ENCODE results near the gene UGT1A10. TPM values are rescaled to one million over a fixed set of nuclear protein-coding genes. Genes with fewer than 3 reads are reported as not detected.

Gene UGT1A10
- total RNA-seq, 1 donor, result not detected

- H4K20me1 ChIP-seq (ENCODE audit: insufficient read depth, low read length), result no peaks in the 10 kb centered on the region
- DNase-seq (ENCODE audit: insufficient read length, low spot score, missing footprints), result no peak
- H3K79me2 ChIP-seq (ENCODE audit: insufficient read depth, low read length), result no peaks in the 10 kb centered on the region
- H3K4me3 ChIP-seq (ENCODE audit: insufficient read depth, low read length), result no peak overlapping the region
- H3K27me3 ChIP-seq (ENCODE audit: insufficient read depth, low read length), result peaks cover 2% of the 10 kb centered on the region
- TF ChIP-seq CTCF (IDR thresholded peaks at IDR 0.05; ENCODE audit: extremely low read depth, low read depth, low read length), result no peak
- peak overlapping the region; percentile 44 for H3K27ac ChIP-seq (ENCODE audit: low read depth, low read length)
- H3K4me2 ChIP-seq (ENCODE audit: insufficient read depth, low read length), result no peak overlapping the region
- H2AFZ ChIP-seq (ENCODE audit: low read length), result no peak overlapping the region
- no peaks in the 10 kb centered on the region for H3K36me3 ChIP-seq (ENCODE audit: insufficient read depth, low read length)
- H3K4me1 ChIP-seq (ENCODE audit: insufficient read depth, low read length), result peaks cover 28% of the 10 kb centered on the region
- H3K9me3 ChIP-seq (ENCODE audit: low read depth, low read length), result no peaks in the 10 kb centered on the region
These were observed 70.5 kb downstream of the UGT1A10 start for GRCh38 chr2:233706720-233707119.

GRCh38 chr2:233707940-233708644 lies 71.8 kb downstream of the UGT1A10 start:
- H3K27ac ChIP-seq (ENCODE audit: low read depth, low read length), result no peak overlapping the region
- peak overlapping the region; percentile 26 for H3K4me2 ChIP-seq (ENCODE audit: insufficient read depth, low read length)
- no peak for TF ChIP-seq CTCF (IDR thresholded peaks at IDR 0.05; ENCODE audit: extremely low read depth, low read depth, low read length)
- H3K36me3 ChIP-seq (ENCODE audit: insufficient read depth, low read length), result no peaks in the 10 kb centered on the region
- H4K20me1 ChIP-seq (ENCODE audit: insufficient read depth, low read length), result no peaks in the 10 kb centered on the region
- peaks cover 9% of the 10 kb centered on the region for H3K27me3 ChIP-seq (ENCODE audit: insufficient read depth, low read length)
- H3K9me3 ChIP-seq (ENCODE audit: low read depth, low read length), result no peaks in the 10 kb centered on the region
- no peak overlapping the region for H2AFZ ChIP-seq (ENCODE audit: low read length)
- peaks cover 28% of the 10 kb centered on the region for H3K4me1 ChIP-seq (ENCODE audit: insufficient read depth, low read length)
- no peaks in the 10 kb centered on the region for H3K79me2 ChIP-seq (ENCODE audit: insufficient read depth, low read length)
- no peak overlapping the region for H3K4me3 ChIP-seq (ENCODE audit: insufficient read depth, low read length)
- no peak for DNase-seq (ENCODE audit: insufficient read length, low spot score, missing footprints)

- Histone ChIP-seq H4K20me1 (ENCODE audit: insufficient read depth, low read length) (no peaks in the 10 kb centered on the region), H3K4me2 (ENCODE audit: insufficient read depth, low read length) (no peak overlapping the region), H3K27me3 (ENCODE audit: insufficient read depth, low read length) (peaks cover 9% of the 10 kb centered on the region), H3K79me2 (ENCODE audit: insufficient read depth, low read length) (no peaks in the 10 kb centered on the region), H3K27ac (ENCODE audit: low read depth, low read length) (no peak overlapping the region), H3K9me3 (ENCODE audit: low read depth, low read length) (no peaks in the 10 kb centered on the region), H3K4me3 (ENCODE audit: insufficient read depth, low read length) (no peak overlapping the region), H2AFZ (ENCODE audit: low read length) (no peak overlapping the region), H3K4me1 (ENCODE audit: insufficient read depth, low read length) (peaks cover 28% of the 10 kb centered on the region), H3K36me3 (ENCODE audit: insufficient read depth, low read length) (no peaks in the 10 kb centered on the region)
- no peak for TF ChIP-seq CTCF (IDR thresholded peaks at IDR 0.05; ENCODE audit: extremely low read depth, low read depth, low read length)
- no peak for DNase-seq (ENCODE audit: insufficient read length, low spot score, missing footprints)
These were observed 72.7 kb downstream of the UGT1A10 start for GRCh38 chr2:233708942-233709341.

DNA sequence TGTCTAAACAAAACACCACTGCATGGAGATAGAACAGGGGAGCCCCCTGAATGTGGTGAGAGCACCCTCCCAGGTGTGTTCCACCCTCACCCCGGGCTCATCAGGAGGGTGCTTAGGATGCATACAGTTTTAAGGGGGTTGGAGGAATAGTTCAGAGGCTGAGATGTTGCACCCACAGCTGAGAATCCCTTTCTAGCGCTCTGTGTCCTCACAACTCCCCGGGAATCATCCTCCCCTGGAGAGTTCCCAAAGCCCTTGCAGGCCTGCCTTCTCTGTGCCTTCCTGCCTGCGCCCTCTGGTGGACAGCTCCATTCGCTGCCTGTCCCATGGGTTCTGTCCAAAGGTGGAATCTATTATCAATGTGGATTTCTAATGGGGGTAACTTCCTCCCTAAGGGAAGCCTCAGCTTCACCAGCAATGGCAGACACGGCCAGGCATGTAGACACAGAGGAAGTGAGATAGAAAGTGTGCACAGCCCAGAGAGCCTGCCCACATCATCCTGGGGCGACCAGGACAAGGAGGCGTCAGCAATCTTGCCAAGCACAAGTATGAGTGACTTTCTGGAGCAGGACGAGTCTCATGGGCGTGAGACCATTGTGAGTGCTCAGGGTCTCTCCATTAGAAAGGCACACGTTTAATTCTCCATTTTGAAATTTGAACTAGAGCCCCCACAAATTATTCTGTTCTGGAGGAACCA lies 75.2 kb downstream of the UGT1A10 start:
- DNase-seq (ENCODE audit: insufficient read length, low spot score, missing footprints), result peak; percentile 92
- no peaks in the 10 kb centered on the region for H3K36me3 ChIP-seq (ENCODE audit: insufficient read depth, low read length)
- H3K4me2 ChIP-seq (ENCODE audit: insufficient read depth, low read length), result no peak overlapping the region
- peak; percentile 98 for TF ChIP-seq CTCF (IDR thresholded peaks at IDR 0.05; ENCODE audit: extremely low read depth, low read depth, low read length)
- peaks cover 21% of the 10 kb centered on the region for H3K4me1 ChIP-seq (ENCODE audit: insufficient read depth, low read length)
- no peak overlapping the region for H2AFZ ChIP-seq (ENCODE audit: low read length)
- no peaks in the 10 kb centered on the region for H3K9me3 ChIP-seq (ENCODE audit: low read depth, low read length)
- no peak overlapping the region for H3K4me3 ChIP-seq (ENCODE audit: insufficient read depth, low read length)
- H3K79me2 ChIP-seq (ENCODE audit: insufficient read depth, low read length), result no peaks in the 10 kb centered on the region
- peaks cover 14% of the 10 kb centered on the region for H3K27me3 ChIP-seq (ENCODE audit: insufficient read depth, low read length)
- no peak overlapping the region for H3K27ac ChIP-seq (ENCODE audit: low read depth, low read length)
- no peaks in the 10 kb centered on the region for H4K20me1 ChIP-seq (ENCODE audit: insufficient read depth, low read length)

All from osteoblast (primary cell).